Astrocyte (in vitro differentiated cells and primary cell): ENCODE measurements around the gene LPGAT1. TPM values are rescaled to one million over a fixed set of nuclear protein-coding genes. Genes with fewer than 3 reads are reported as not detected.

Experiments used
- DNase-seq: peaks from one replicate; pipeline ENCODE4 v3.0.0-alpha.2; 2010; ENCODE audit warnings: low read depth
- FAIRE-seq: peaks from 2 replicates; lab custom pipeline; 2011; peaks lifted over from hg19 to GRCh38; lab: Jason Lieb, UNC
- H2AFZ ChIP-seq: 2 replicates; pipeline ENCODE4 v1.6.0; 2012; ENCODE audit warnings: low read depth, low read length, inconsistent platforms
- H3K27ac ChIP-seq: 2 replicates; pipeline ENCODE4 v1.5.1; 2011; ENCODE audit warnings: low read depth, low read length, inconsistent platforms
- H3K27me3 ChIP-seq: 2 replicates; pipeline ENCODE4 v1.6.0; 2011; ENCODE audit warnings: low read length, inconsistent platforms; ENCODE audit not compliant: insufficient read depth
- H3K36me3 ChIP-seq: 2 replicates; pipeline ENCODE4 v1.5.1; 2011; ENCODE audit warnings: low read length, inconsistent platforms; ENCODE audit not compliant: insufficient read depth
- H3K4me1 ChIP-seq: 2 replicates; pipeline ENCODE4 v1.5.1; 2011; ENCODE audit warnings: low read length, inconsistent platforms; ENCODE audit not compliant: insufficient read depth
- H3K4me2 ChIP-seq: 2 replicates; pipeline ENCODE4 v1.6.0; 2012; ENCODE audit warnings: low read length, inconsistent platforms
- H3K4me3 ChIP-seq: 2 replicates; pipeline ENCODE4 v1.5.1; 2011; ENCODE audit warnings: low read depth, mild to moderate bottlenecking, low read length, inconsistent platforms; ENCODE audit not compliant: insufficient read depth
- H3K79me2 ChIP-seq: 2 replicates; pipeline ENCODE4 v1.6.0; 2012; ENCODE audit warnings: mild to moderate bottlenecking, low read length, inconsistent platforms; ENCODE audit not compliant: insufficient read depth
- H3K9ac ChIP-seq: 2 replicates; pipeline ENCODE4 v1.6.0; 2012; ENCODE audit warnings: mild to moderate bottlenecking, low read length, inconsistent platforms
- H3K9me3 ChIP-seq: 2 replicates; pipeline ENCODE4 v1.5.1; 2012; ENCODE audit warnings: low read depth, mild to moderate bottlenecking, low read length, inconsistent platforms; ENCODE audit not compliant: insufficient read depth
- H4K20me1 ChIP-seq: 2 replicates; pipeline ENCODE4 v1.6.0; 2012; ENCODE audit warnings: low read length, inconsistent platforms; ENCODE audit not compliant: insufficient read depth
- H3K27ac Mint-ChIP-seq: one replicate; pipeline ENCODE4 v1.8.0; 2021; ENCODE audit warnings: mild to moderate bottlenecking, mixed read lengths; ENCODE audit not compliant: unreplicated experiment
- H3K27me3 Mint-ChIP-seq: one replicate; pipeline ENCODE4 v1.8.0; 2021; ENCODE audit warnings: low read depth, mixed read lengths; ENCODE audit not compliant: unreplicated experiment
- H3K36me3 Mint-ChIP-seq: one replicate; pipeline ENCODE4 v1.8.0; 2021; ENCODE audit warnings: low read depth, mixed read lengths; ENCODE audit not compliant: unreplicated experiment
- H3K4me1 Mint-ChIP-seq: one replicate; pipeline ENCODE4 v1.8.0; 2021; ENCODE audit warnings: low read depth, mixed read lengths; ENCODE audit not compliant: unreplicated experiment
- H3K4me3 Mint-ChIP-seq: one replicate; pipeline ENCODE4 v1.8.0; 2021; ENCODE audit warnings: mild to moderate bottlenecking, moderate library complexity, mixed read lengths; ENCODE audit not compliant: unreplicated experiment
- H3K9me3 Mint-ChIP-seq: one replicate; pipeline ENCODE4 v1.8.0; 2021; ENCODE audit warnings: mild to moderate bottlenecking, mixed read lengths; ENCODE audit not compliant: unreplicated experiment
- EZH2 ChIP-seq: IDR thresholded peaks from 2 replicates; pipeline ENCODE4 v1.6.1; 2012; ENCODE audit warnings: mild to moderate bottlenecking, low read length, inconsistent platforms; ENCODE audit not compliant: insufficient read depth
- total RNA-seq: library from RNA; stranded (reverse); gene quantifications from 2 replicates; pipeline ENCODE4 v1.2.1, GENCODE V29; 2021
- TF ChIP-seq, protein P1 (sequence below): IDR thresholded peaks from 2 replicates; pipeline ENCODE4 v1.5.1; 2011; ENCODE audit warnings: low read depth, mild to moderate bottlenecking, inconsistent platforms, low read length, moderate library complexity; ENCODE audit not compliant: insufficient read depth

LPGAT1 gene
- total RNA-seq, 1 donor from 2014 or later, result 36.7 TPM

DNA sequence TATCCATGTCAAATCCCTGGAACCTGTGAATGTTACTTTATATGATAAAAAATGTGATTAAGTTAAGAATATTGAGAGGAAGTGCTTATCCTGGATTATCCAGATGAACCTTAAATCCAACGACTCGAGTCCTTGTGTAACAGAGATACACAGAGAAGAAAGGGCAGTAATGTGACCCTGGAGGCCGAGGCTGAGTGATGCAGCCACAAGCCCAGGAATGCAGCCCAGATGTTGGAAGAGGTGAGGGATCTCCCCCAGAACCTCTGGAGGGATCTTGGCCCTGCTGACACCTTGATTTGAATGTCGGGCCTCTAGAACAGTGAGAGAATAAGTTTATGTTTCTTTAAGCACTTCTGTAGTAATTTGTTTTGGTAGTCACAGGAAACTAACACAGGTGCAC lies 18.0 kb downstream of the LPGAT1 start:
- Histone ChIP-seq H4K20me1 (peaks cover 3% of the 10 kb centered on the region), H3K27ac (no peak overlapping the region), H3K4me3 (no peak overlapping the region), H3K9me3 (no peaks in the 10 kb centered on the region), H3K36me3 (no peaks in the 10 kb centered on the region), H3K27me3 (no peaks in the 10 kb centered on the region), H3K79me2 (no peaks in the 10 kb centered on the region), H3K4me2 (no peak overlapping the region), H2AFZ (no peak overlapping the region), H3K4me1 (peaks cover 5% of the 10 kb centered on the region), H3K9ac (no peak overlapping the region)
- no peak for FAIRE-seq
- Mint-ChIP-seq H3K4me1 (no peaks in the 10 kb centered on the region), H3K4me3 (no peak overlapping the region), H3K27me3 (no peaks in the 10 kb centered on the region), H3K36me3 (peaks cover 19% of the 10 kb centered on the region), H3K9me3 (peaks cover 1% of the 10 kb centered on the region), H3K27ac (no peak overlapping the region)
- no peak for DNase-seq
- TF ChIP-seq, protein P1, sequence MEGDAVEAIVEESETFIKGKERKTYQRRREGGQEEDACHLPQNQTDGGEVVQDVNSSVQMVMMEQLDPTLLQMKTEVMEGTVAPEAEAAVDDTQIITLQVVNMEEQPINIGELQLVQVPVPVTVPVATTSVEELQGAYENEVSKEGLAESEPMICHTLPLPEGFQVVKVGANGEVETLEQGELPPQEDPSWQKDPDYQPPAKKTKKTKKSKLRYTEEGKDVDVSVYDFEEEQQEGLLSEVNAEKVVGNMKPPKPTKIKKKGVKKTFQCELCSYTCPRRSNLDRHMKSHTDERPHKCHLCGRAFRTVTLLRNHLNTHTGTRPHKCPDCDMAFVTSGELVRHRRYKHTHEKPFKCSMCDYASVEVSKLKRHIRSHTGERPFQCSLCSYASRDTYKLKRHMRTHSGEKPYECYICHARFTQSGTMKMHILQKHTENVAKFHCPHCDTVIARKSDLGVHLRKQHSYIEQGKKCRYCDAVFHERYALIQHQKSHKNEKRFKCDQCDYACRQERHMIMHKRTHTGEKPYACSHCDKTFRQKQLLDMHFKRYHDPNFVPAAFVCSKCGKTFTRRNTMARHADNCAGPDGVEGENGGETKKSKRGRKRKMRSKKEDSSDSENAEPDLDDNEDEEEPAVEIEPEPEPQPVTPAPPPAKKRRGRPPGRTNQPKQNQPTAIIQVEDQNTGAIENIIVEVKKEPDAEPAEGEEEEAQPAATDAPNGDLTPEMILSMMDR, result no peak
- no peak for TF ChIP-seq EZH2

DNA sequence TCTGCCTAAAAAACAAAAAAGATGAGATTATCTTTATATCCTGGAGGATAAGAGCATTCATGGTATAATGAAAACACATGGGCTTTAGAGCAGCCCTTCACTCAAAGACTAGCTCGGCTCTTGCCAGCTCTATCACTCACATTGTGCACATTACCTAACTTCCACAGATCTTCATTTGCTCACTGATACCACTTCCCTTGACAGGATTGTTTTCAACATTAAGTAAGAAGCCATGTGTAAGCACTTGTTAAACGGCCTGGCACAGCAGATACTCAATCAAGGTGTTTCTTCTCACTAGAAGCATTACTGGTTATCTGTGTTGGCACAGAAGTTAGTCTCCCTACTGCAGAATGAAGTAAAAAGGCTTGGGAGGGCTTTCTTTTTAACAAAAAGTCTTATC lies 18.7 kb downstream of the LPGAT1 start:
- no peaks in the 10 kb centered on the region for H3K27me3 ChIP-seq
- H3K9me3 ChIP-seq, result no peaks in the 10 kb centered on the region
- H3K4me1 ChIP-seq, result peaks cover 5% of the 10 kb centered on the region
- Mint-ChIP-seq H3K36me3 (peaks cover 19% of the 10 kb centered on the region), H3K9me3 (peaks cover 1% of the 10 kb centered on the region), H3K27me3 (no peaks in the 10 kb centered on the region), H3K27ac (no peak overlapping the region), H3K4me3 (no peak overlapping the region), H3K4me1 (no peaks in the 10 kb centered on the region)
- H3K27ac ChIP-seq, result no peak overlapping the region
- H4K20me1 ChIP-seq, result peaks cover 3% of the 10 kb centered on the region
- no peaks in the 10 kb centered on the region for H3K79me2 ChIP-seq
- no peak for TF ChIP-seq EZH2
- TF ChIP-seq, protein P1, result no peak
- no peak overlapping the region for H3K4me3 ChIP-seq
- no peak overlapping the region for H2AFZ ChIP-seq
- DNase-seq, result no peak
- no peak overlapping the region for H3K4me2 ChIP-seq
- H3K36me3 ChIP-seq, result no peaks in the 10 kb centered on the region
- H3K9ac ChIP-seq, result no peak overlapping the region
- FAIRE-seq, result no peak

DNA sequence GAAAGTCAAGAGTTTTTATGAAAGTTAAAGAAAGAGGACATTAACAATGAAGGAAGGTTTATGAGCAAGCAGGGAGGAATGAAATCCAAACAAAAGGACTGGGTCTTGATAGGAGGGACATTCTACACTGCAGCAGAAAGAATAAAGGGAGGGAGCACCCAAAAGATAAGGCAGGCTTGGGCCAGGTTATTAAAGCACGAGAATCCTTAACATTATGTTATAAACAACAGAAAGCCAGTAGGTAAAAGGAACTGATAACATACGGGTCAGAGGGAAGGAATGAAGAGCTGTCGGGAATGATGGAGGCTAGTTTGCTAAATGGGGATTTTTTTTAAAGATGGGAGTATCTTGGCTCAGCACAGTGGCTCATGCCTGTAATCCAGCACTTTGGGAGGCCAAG lies 19.4 kb downstream of the LPGAT1 start:
- Mint-ChIP-seq H3K4me1 (no peaks in the 10 kb centered on the region), H3K27ac (no peak overlapping the region), H3K9me3 (peaks cover 4% of the 10 kb centered on the region), H3K27me3 (no peaks in the 10 kb centered on the region), H3K36me3 (peaks cover 22% of the 10 kb centered on the region), H3K4me3 (no peak overlapping the region)
- peaks cover 3% of the 10 kb centered on the region for H4K20me1 ChIP-seq
- FAIRE-seq (no peak), DNase-seq (peak; percentile 28)
- H3K27me3 ChIP-seq, result no peaks in the 10 kb centered on the region
- no peak overlapping the region for H3K4me2 ChIP-seq
- no peak overlapping the region for H3K4me3 ChIP-seq
- no peaks in the 10 kb centered on the region for H3K36me3 ChIP-seq
- H2AFZ ChIP-seq, result no peak overlapping the region
- no peak overlapping the region for H3K27ac ChIP-seq
- no peaks in the 10 kb centered on the region for H3K79me2 ChIP-seq
- H3K9ac ChIP-seq, result no peak overlapping the region
- TF ChIP-seq EZH2, result no peak
- TF ChIP-seq, protein P1, result no peak
- peaks cover 5% of the 10 kb centered on the region for H3K4me1 ChIP-seq
- H3K9me3 ChIP-seq, result no peaks in the 10 kb centered on the region
